NT2/D1 (cell line): ENCODE measurements around the gene DNAJC5G.

Source experiments
- SUZ12 ChIP-seq: IDR thresholded peaks from 2 replicates; pipeline ENCODE4 v1.6.1; 2011; ENCODE audit not compliant: insufficient read length, insufficient read depth; ENCODE audit errors: extremely low read depth
- YY1 ChIP-seq: IDR thresholded peaks from 2 replicates; pipeline ENCODE4 v1.6.1; 2011; ENCODE audit not compliant: insufficient read length, insufficient read depth
- ZNF274 ChIP-seq: IDR thresholded peaks from 2 replicates; pipeline ENCODE4 v1.6.1; 2011; ENCODE audit warnings: mild to moderate bottlenecking, low read depth, low read length

DNA sequence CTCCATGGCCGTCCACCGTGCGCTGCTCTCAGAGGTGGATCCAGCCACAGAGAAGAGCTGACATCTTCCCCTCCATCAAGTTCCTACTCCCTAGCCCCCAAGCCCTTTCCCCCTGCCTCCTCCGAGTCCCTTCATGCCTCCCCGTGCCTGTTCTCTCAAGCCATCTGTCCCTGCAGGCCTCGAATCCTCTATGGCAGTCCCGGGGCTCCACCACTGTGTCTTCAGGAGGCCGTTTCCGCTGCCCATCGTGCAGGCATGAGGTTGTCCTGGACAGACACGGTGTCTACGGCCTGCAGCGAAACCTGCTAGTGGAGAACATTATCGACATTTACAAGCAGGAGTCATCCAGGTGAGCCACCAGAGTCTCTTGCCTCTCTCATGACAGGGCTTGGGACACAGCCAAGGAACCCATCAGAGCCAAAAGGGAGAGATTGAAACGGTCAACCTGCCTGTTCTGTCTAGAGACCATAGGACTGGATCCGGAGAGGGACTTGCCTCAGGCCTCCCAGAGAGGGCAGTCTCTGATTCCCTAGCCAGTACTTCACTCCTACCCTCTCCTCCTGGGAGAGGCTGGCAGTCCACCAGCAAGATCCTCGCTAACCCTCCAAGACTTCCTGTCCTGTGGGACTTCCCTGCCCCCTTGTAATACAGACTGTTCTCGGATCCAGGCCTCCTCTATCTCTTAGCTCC lies 23.3 kb downstream of the DNAJC5G start:
- TF ChIP-seq ZNF274, result no peak
- no peak for TF ChIP-seq YY1
- no peak for TF ChIP-seq SUZ12
